Ovary (tissue), 3 donors: ENCODE results near the gene UBC.
A peak's percentile ranks its signal among the peaks of the same experiment; 100 is the strongest.

Experiments
- CTCF ChIP-seq, 3 donors: fragments of 450-650 bp in 2 of 3; fragments of 200-600 bp in 1 of 3; IDR thresholded peaks; one replicate each; pipeline versions ENCODE4 v1.5.1 to v1.8.0; 2016 to 2022; ENCODE audit warnings: antibody characterized with exemption in 3 of 3, mild to moderate bottlenecking in 1 of 3
- POLR2A ChIP-seq: fragments of 450-650 bp; IDR thresholded peaks from one replicate; pipeline ENCODE4 v1.6.1; 2017; ENCODE audit warnings: antibody characterized with exemption, mild to moderate bottlenecking, moderate library complexity
- donor health status: DM: no; HTN: no; CAD: no.

DNA sequence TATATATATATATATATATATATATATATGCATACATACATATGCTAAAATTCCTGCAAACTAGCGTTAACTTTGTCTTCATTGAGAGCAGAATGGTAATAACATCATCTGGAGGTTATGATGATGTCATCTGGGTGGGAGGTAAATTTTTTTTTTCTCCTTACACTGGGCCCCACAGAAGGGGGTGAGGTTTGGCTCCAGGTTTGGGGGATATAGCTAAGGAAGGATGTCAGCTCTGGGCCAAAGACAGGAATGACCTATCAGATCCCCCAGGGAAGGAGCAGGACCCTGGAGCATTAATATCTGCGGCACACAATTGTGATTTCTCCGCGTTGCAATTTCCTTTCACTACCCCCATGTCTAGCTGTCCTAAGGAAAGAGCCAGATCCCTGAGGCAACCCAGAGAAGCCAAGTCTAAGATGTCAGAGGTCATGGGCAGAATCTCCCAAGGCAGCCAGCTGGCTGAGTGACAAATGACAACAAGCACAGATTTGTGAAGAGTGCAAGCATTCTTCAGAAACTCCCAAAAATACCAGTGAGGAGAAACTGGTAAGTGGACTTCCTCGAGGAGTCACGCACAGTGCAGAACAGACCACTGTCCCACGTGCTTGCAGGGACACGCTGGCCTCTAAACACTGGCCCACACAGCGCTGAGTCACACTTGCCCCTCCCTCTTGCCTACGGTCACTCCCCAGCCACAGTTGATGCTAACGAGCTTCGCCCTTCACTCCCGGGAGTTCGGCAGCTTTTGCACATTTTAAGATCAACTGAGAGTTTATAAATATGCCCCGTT is 9.9 kb downstream of the UBC start:
- TF ChIP-seq CTCF (IDR thresholded peaks at IDR 0.05) (no peak), POLR2A (peak; percentile 44)
